T1000 (cell line): ENCODE results near the gene CALCOCO1.

Experiments used
- DNase-seq: peaks from one replicate; lab custom pipeline; 2025; ENCODE audit warnings: mixed read lengths; lab: John Stamatoyannopoulos, UW

The CALCOCO1 gene

GRCh38 chr12:53752192-53752601, 24.9 kb upstream of the CALCOCO1 start:
- no peak for DNase-seq

- no peak for DNase-seq
Observed at GRCh38 chr12:53751336-53752191, 24.3 kb upstream of the CALCOCO1 start, which contains the start of gene CISTR. Gene CISTR (minus strand): TSS chr12:53751979.

- no peak for DNase-seq
Observed at GRCh38 chr12:53750812-53751335, 23.6 kb upstream of the CALCOCO1 start.

- DNase-seq = no peak
Observed at GRCh38 chr12:53749986-53750811, 22.9 kb upstream of the CALCOCO1 start.

- DNase-seq = no peak
Observed at GRCh38 chr12:53748072-53748840, 21.0 kb upstream of the CALCOCO1 start.

GRCh38 chr12:53747095-53747494, 19.8 kb upstream of the CALCOCO1 start:
- no peak for DNase-seq

- DNase-seq = peak; percentile 87
Observed at GRCh38 chr12:53746592-53747092, 19.4 kb upstream of the CALCOCO1 start.

- DNase-seq = no peak
Observed at GRCh38 chr12:53744751-53745150, 17.5 kb upstream of the CALCOCO1 start.

- no peak for DNase-seq
Observed at GRCh38 chr12:53744130-53744441, 16.8 kb upstream of the CALCOCO1 start.

- peak; percentile 56 for DNase-seq
Observed at GRCh38 chr12:53743266-53744129, 16.2 kb upstream of the CALCOCO1 start.

GRCh38 chr12:53740130-53740491, 12.9 kb upstream of the CALCOCO1 start:
- DNase-seq = no peak

GRCh38 chr12:53739214-53740129, 12.2 kb upstream of the CALCOCO1 start:
- DNase-seq = no peak

- no peak for DNase-seq
Observed at GRCh38 chr12:53738406-53739213, 11.4 kb upstream of the CALCOCO1 start.

GRCh38 chr12:53737951-53738405, 10.7 kb upstream of the CALCOCO1 start:
- no peak for DNase-seq

- no peak for DNase-seq
Observed at GRCh38 chr12:53737093-53737808, 10.0 kb upstream of the CALCOCO1 start.

- DNase-seq = no peak
Observed at GRCh38 chr12:53736592-53736991, 9.3 kb upstream of the CALCOCO1 start.

- no peak for DNase-seq
Observed at GRCh38 chr12:53735556-53735955, 8.3 kb upstream of the CALCOCO1 start.

GRCh38 chr12:53734425-53734824, 7.2 kb upstream of the CALCOCO1 start:
- no peak for DNase-seq
